PC-3 (cell line): Measurements from ENCODE around the gene GDAP1L1. TPM values are rescaled to one million over a fixed set of nuclear protein-coding genes. Genes with fewer than 3 reads are reported as not detected.

Experiments
- ATAC-seq: fragments of 200-7000 bp; cut with Tn5 transposase; 2 replicates; pipeline ENCODE4 v1.9.1; 2020; ENCODE audit warnings: mild to moderate bottlenecking, moderate library complexity
- BruUV-seq: library from RNA; stranded (reverse); fragments of 400-500 nt; replicated peaks from 2 replicates; lab custom pipeline; 2021; lab: Mats Ljungman, UMichigan
- CTCF ChIA-PET: fragments of 300-600 bp; sonication (Branson Sonifier 250); formaldehyde crosslinking; loops from one replicate; lab custom pipeline; 2022; ENCODE audit warnings: antibody characterized with exemption; lab: Charles Lee
- POLR2A ChIA-PET: fragments of 300-600 bp; sonication (Branson Sonifier 250); formaldehyde crosslinking; loops from one replicate; lab custom pipeline; 2022; ENCODE audit warnings: antibody characterized with exemption; ENCODE audit not compliant: unreplicated experiment; lab: Charles Lee
- DNase-seq: peaks from one replicate; pipeline ENCODE4 v3.0.0-alpha.2; 2015
- H2AFZ ChIP-seq: fragments of 300-600 bp; sonication (generic); 2 replicates; pipeline ENCODE4 v1.6.0; 2016; ENCODE audit warnings: antibody characterized with exemption, low read length
- H3F3A ChIP-seq: fragments of 300-600 bp; sonication (generic); one replicate; pipeline ENCODE4 v1.6.0; 2017; ENCODE audit warnings: antibody characterized with exemption, low read length, control low read depth, mild to moderate bottlenecking; ENCODE audit not compliant: unreplicated experiment
- H3K27ac ChIP-seq: fragments of 300-600 bp; sonication (generic); 2 replicates; pipeline ENCODE4 v1.5.1; 2016; ENCODE audit warnings: mild to moderate bottlenecking, low read length
- H3K27me3 ChIP-seq: fragments of 300-600 bp; sonication (generic); 2 replicates; pipeline ENCODE4 v1.6.1; 2016; ENCODE audit warnings: low read length, mixed read lengths
- H3K36me3 ChIP-seq: fragments of 300-600 bp; sonication (generic); 2 replicates; pipeline ENCODE4 v1.6.1; 2016; ENCODE audit warnings: low read depth, mixed run types, low read length, mixed read lengths
- H3K4me1 ChIP-seq: fragments of 300-600 bp; sonication (generic); 2 replicates; pipeline ENCODE4 v1.5.1; 2016; ENCODE audit warnings: low read length; ENCODE audit not compliant: insufficient read depth
- H3K4me2 ChIP-seq: fragments of 300-600 bp; sonication (generic); 2 replicates; pipeline ENCODE4 v1.6.0; 2016; ENCODE audit warnings: low read length
- H3K4me3 ChIP-seq: fragments of 300-600 bp; sonication (generic); 2 replicates; pipeline ENCODE4 v1.5.1; 2016; ENCODE audit warnings: mild to moderate bottlenecking, low read length, mixed read lengths
- H3K79me2 ChIP-seq: fragments of 300-600 bp; sonication (generic); 2 replicates; pipeline ENCODE4 v1.6.1; 2017; ENCODE audit warnings: low read length, mixed read lengths
- H3K9ac ChIP-seq: fragments of 300-600 bp; sonication (generic); 2 replicates; pipeline ENCODE4 v1.6.0; 2016; ENCODE audit warnings: mild to moderate bottlenecking, low read length
- H3K9me2 ChIP-seq: fragments of 300-600 bp; sonication (generic); replicated peaks from 2 replicates; pipeline ENCODE4 v1.6.1; 2016; ENCODE audit warnings: mixed run types, low read length, mixed read lengths
- H3K9me3 ChIP-seq: fragments of 300-600 bp; sonication (generic); 2 replicates; pipeline ENCODE4 v1.6.1; 2016; ENCODE audit warnings: low read length, mixed read lengths
- H4K20me1 ChIP-seq: fragments of 300-600 bp; sonication (generic); 2 replicates; pipeline ENCODE4 v1.6.1; 2016; ENCODE audit warnings: low read length, mixed read lengths
- EZH2 ChIP-seq: fragments of 300-600 bp; sonication (generic); IDR thresholded peaks from one replicate; pipeline ENCODE4 v1.6.1; 2017; ENCODE audit warnings: antibody characterized with exemption, mild to moderate bottlenecking, low read length; ENCODE audit not compliant: unreplicated experiment
- EZH2phosphoT487 ChIP-seq: fragments of 300-600 bp; sonication (generic); IDR thresholded peaks from 2 replicates; pipeline ENCODE4 v1.6.1; 2018; ENCODE audit warnings: mild to moderate bottlenecking, antibody characterized with exemption, low read length, borderline replicate concordance
- intact Hi-C: fragments of 100-400 bp; cut with micrococcal nuclease; formaldehyde crosslinking; loops from 2 replicates; pipeline ENCODE4 v1.9.0; 2023
- total RNA-seq: library from RNA; depleted of rRNA; stranded (reverse); fragments of >200 nt; gene quantifications from 2 replicates; pipeline ENCODE4 v1.2.3, GENCODE V29; 2014
- TF ChIP-seq, protein P1 (sequence below): fragments of 300-600 bp; sonication (generic); conservative IDR thresholded peaks from 2 replicates; pipeline ENCODE4 v1.5.1; 2017; ENCODE audit warnings: antibody characterized with exemption, low read depth, mild to moderate bottlenecking, low read length

Gene GDAP1L1
- total RNA-seq, 1 experiment from 2014 or later: not detected

DNA sequence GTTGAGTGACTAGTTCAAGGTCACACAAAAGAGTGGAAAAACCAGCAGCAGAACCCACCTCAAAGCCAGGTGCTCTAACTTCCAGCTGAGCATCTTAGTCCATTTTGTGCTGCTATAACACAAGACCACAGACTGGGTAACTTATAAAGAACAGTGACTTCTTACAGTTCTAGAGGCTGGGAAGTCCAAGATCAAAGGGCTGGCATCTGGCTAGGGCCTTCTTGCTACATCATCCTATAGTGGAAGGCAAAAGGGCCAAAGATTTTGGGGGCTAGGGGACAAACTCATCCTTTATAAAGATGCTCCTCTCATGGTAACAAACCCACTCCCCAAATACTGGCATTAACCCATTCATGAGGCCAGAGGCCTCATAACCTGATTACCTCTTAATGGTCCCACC, 54.2 kb downstream of the GDAP1L1 start:
- Histone ChIP-seq H3K4me3 (no peak overlapping the region), H3K27me3 (no peaks in the 10 kb centered on the region), H3K79me2 (no peaks in the 10 kb centered on the region), H3K9me3 (no peaks in the 10 kb centered on the region), H4K20me1 (no peaks in the 10 kb centered on the region), H3K36me3 (no peaks in the 10 kb centered on the region), H3K9me2 (no peaks in the 10 kb centered on the region), H3F3A (no peaks in the 10 kb centered on the region), H3K9ac (no peak overlapping the region), H2AFZ (no peak overlapping the region), H3K4me2 (no peak overlapping the region), H3K27ac (no peak overlapping the region), H3K4me1 (no peaks in the 10 kb centered on the region)
- BruUV-seq: no TSS peak
- ChIA-PET CTCF (no interaction called here), POLR2A (no interaction called here)
- no peak for ATAC-seq
- intact Hi-C loops: no loop called here
- DNase-seq: no peak
- TF ChIP-seq, protein P1, sequence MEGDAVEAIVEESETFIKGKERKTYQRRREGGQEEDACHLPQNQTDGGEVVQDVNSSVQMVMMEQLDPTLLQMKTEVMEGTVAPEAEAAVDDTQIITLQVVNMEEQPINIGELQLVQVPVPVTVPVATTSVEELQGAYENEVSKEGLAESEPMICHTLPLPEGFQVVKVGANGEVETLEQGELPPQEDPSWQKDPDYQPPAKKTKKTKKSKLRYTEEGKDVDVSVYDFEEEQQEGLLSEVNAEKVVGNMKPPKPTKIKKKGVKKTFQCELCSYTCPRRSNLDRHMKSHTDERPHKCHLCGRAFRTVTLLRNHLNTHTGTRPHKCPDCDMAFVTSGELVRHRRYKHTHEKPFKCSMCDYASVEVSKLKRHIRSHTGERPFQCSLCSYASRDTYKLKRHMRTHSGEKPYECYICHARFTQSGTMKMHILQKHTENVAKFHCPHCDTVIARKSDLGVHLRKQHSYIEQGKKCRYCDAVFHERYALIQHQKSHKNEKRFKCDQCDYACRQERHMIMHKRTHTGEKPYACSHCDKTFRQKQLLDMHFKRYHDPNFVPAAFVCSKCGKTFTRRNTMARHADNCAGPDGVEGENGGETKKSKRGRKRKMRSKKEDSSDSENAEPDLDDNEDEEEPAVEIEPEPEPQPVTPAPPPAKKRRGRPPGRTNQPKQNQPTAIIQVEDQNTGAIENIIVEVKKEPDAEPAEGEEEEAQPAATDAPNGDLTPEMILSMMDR: no peak
- TF ChIP-seq EZH2 (no peak), EZH2phosphoT487 (no peak)

DNA sequence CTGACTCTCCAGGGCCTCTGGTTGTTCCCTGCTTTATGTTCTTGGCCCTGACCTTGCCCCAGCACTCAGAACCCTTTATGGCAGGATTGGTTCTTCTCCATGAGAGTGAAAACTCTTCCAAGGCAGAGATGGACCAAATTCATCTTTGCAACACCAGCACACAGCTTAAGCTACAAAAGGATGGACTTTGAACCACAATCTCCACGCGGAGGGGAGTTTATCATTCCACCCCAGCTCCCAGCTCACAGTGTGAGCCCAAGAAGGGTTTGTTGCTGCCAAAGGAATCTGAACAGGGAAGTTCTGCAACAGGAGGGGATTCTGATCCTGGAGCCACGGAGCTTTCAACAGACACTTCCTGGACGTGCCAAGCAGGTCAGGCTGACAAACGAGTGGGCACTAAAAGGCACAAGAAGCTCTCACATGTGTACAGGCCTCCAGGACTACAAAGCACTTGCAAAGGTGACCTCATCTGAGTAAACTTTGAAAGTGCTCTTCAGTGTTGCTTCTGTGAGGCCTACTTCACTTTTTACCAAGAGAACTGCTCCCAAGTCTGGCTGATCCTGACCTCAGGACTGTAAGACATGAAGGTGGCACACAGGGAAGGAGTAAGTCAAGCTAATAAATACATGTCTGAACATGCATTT, 55.0 kb downstream of the GDAP1L1 start:
- CTCF ChIA-PET: no interaction called here
- ATAC-seq: no peak

DNA sequence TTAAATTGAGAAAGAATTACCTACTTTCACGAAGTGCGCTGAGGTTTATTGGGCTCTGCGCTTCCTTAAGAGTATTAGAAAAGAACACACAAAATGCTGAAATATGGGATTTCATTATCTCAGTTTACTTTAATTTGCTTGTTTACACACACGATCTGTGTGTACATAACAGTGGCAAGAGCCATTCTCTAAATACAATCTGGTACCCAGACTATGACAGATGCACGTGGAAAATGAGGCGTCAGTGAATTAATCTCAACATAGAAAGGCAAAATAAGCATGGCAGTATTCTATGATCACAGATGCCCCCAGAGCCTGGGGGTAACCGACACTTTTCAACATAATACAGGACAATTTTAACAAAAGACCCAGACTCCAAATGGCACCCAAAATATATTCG, 55.6 kb downstream of the GDAP1L1 start:
- Histone ChIP-seq H3K9me2 (no peaks in the 10 kb centered on the region), H2AFZ (no peak overlapping the region), H3K4me1 (no peaks in the 10 kb centered on the region), H3K9me3 (no peaks in the 10 kb centered on the region), H3K36me3 (no peaks in the 10 kb centered on the region), H4K20me1 (no peaks in the 10 kb centered on the region), H3K27ac (no peak overlapping the region), H3K4me3 (no peak overlapping the region), H3K9ac (no peak overlapping the region), H3K27me3 (no peaks in the 10 kb centered on the region), H3K4me2 (no peak overlapping the region), H3F3A (no peaks in the 10 kb centered on the region), H3K79me2 (no peaks in the 10 kb centered on the region)
- intact Hi-C loops: no loop called here
- DNase-seq (no peak), ATAC-seq (no peak)
- ChIA-PET POLR2A (no interaction called here), CTCF (no interaction called here)
- TF ChIP-seq EZH2: no peak
- TF ChIP-seq, protein P1: no peak
- no peak for TF ChIP-seq EZH2phosphoT487
- no TSS peak for BruUV-seq

More for the DNA sequence above, 55.0 kb downstream of the GDAP1L1 start:
- Histone ChIP-seq H3K36me3 (no peaks in the 10 kb centered on the region), H3F3A (no peaks in the 10 kb centered on the region), H3K4me1 (no peaks in the 10 kb centered on the region), H3K4me3 (no peak overlapping the region), H3K9me3 (no peaks in the 10 kb centered on the region), H3K9me2 (no peaks in the 10 kb centered on the region), H3K27me3 (no peaks in the 10 kb centered on the region), H2AFZ (no peak overlapping the region), H3K4me2 (no peak overlapping the region), H3K9ac (no peak overlapping the region), H3K27ac (no peak overlapping the region), H4K20me1 (no peaks in the 10 kb centered on the region), H3K79me2 (no peaks in the 10 kb centered on the region)
- intact Hi-C loops: no loop called here
- no TSS peak for BruUV-seq
- POLR2A ChIA-PET: no interaction called here
- TF ChIP-seq, protein P1: no peak
- no peak for TF ChIP-seq EZH2
- no peak for TF ChIP-seq EZH2phosphoT487
- DNase-seq: no peak
